Hepatocyte (in vitro differentiated cells): ENCODE data around the gene ZNF107. TPM values are rescaled to one million over a fixed set of nuclear protein-coding genes. Genes with fewer than 3 reads are reported as not detected.
A peak's percentile ranks its signal among the peaks of the same experiment; 100 is the strongest.

Experiments used
- DNase-seq: peaks from one replicate; pipeline ENCODE4 v3.0.0-alpha.2; 2016; ENCODE audit warnings: low spot score
- H2AFZ ChIP-seq: fragments of 200-600 bp; sonication (generic); 2 replicates; pipeline ENCODE4 v1.6.0; 2016; ENCODE audit warnings: antibody characterized with exemption, mild to moderate bottlenecking
- H3K27ac ChIP-seq: fragments of 200-600 bp; sonication (generic); 2 replicates; pipeline ENCODE4 v1.5.1; 2016; ENCODE audit warnings: mild to moderate bottlenecking
- H3K27me3 ChIP-seq: fragments of 200-600 bp; sonication (generic); 2 replicates; pipeline ENCODE4 v1.6.1; 2016
- H3K36me3 ChIP-seq: fragments of 200-600 bp; sonication (generic); replicated peaks from 2 replicates; pipeline ENCODE4 v1.5.1; 2016; ENCODE audit warnings: low read depth; ENCODE audit not compliant: insufficient read depth
- H3K4me1 ChIP-seq: fragments of 200-600 bp; sonication (generic); 2 replicates; pipeline ENCODE4 v1.5.1; 2016; ENCODE audit warnings: mild to moderate bottlenecking, moderate library complexity; ENCODE audit not compliant: insufficient read depth
- H3K4me2 ChIP-seq: fragments of 200-600 bp; sonication (generic); 2 replicates; pipeline ENCODE4 v1.6.0; 2016
- H3K4me3 ChIP-seq: fragments of 200-600 bp; sonication (generic); 2 replicates; pipeline ENCODE4 v1.5.1; 2016; ENCODE audit warnings: mild to moderate bottlenecking
- H3K79me2 ChIP-seq: fragments of 200-600 bp; sonication (generic); 2 replicates; pipeline ENCODE4 v1.6.0; 2017; ENCODE audit warnings: mild to moderate bottlenecking
- H3K9me2 ChIP-seq: fragments of 200-600 bp; sonication (generic); replicated peaks from 2 replicates; pipeline ENCODE4 v1.6.0; 2017; ENCODE audit warnings: mild to moderate bottlenecking; ENCODE audit not compliant: insufficient read depth
- H3K9me3 ChIP-seq: fragments of 200-600 bp; sonication (generic); 2 replicates; pipeline ENCODE4 v1.5.1; 2016; ENCODE audit warnings: low read depth, mild to moderate bottlenecking
- H4K20me1 ChIP-seq: fragments of 200-600 bp; sonication (generic); 2 replicates; pipeline ENCODE4 v1.6.0; 2016; ENCODE audit warnings: mild to moderate bottlenecking; ENCODE audit not compliant: insufficient read depth, poor library complexity, severe bottlenecking
- EZH2 ChIP-seq: fragments of 200-600 bp; sonication (generic); IDR thresholded peaks from 2 replicates; pipeline ENCODE4 v1.6.1; 2016; ENCODE audit warnings: antibody characterized with exemption, mild to moderate bottlenecking, borderline replicate concordance
- EZH2phosphoT487 ChIP-seq: fragments of 200-600 bp; sonication (generic); IDR thresholded peaks from one replicate; pipeline ENCODE4 v1.6.1; 2018; ENCODE audit warnings: antibody characterized with exemption, mild to moderate bottlenecking, low read depth, moderate library complexity; ENCODE audit not compliant: unreplicated experiment, severe bottlenecking
- WGBS: methylation state at CpG from one replicate; pipeline ENCODE4 v1.1.6; 2016; ENCODE audit warnings: low lambda C conversion rate; ENCODE audit errors: missing lambda C conversion rate; 5-methylcytosine and 5-hydroxymethylcytosine counted together
- polyA plus RNA-seq: library from polyadenylated mRNA; unstranded; fragments of >200 nt; fragmentation: Nextera tagmentation; extraction: Ambion mirVana; gene quantifications from 2 replicates; pipeline ENCODE4 v1.2.1, GENCODE V29; 2016
- total RNA-seq: library from RNA; depleted of rRNA; stranded (reverse); fragments of >200 nt; gene quantifications from 2 replicates; pipeline ENCODE4 v1.2.3, GENCODE V29; 2014
- TF ChIP-seq, protein P1 (sequence below): fragments of 200-600 bp; sonication (generic); IDR thresholded peaks from 2 replicates; pipeline ENCODE4 v1.5.1; 2016; ENCODE audit warnings: antibody characterized with exemption, mild to moderate bottlenecking; ENCODE audit not compliant: poor library complexity

The ZNF107 gene
- 1.8 and 2.2 TPM in 2 replicates for total RNA-seq
- 0.63 and 1.2 TPM in 2 replicates for polyA plus RNA-seq

DNA sequence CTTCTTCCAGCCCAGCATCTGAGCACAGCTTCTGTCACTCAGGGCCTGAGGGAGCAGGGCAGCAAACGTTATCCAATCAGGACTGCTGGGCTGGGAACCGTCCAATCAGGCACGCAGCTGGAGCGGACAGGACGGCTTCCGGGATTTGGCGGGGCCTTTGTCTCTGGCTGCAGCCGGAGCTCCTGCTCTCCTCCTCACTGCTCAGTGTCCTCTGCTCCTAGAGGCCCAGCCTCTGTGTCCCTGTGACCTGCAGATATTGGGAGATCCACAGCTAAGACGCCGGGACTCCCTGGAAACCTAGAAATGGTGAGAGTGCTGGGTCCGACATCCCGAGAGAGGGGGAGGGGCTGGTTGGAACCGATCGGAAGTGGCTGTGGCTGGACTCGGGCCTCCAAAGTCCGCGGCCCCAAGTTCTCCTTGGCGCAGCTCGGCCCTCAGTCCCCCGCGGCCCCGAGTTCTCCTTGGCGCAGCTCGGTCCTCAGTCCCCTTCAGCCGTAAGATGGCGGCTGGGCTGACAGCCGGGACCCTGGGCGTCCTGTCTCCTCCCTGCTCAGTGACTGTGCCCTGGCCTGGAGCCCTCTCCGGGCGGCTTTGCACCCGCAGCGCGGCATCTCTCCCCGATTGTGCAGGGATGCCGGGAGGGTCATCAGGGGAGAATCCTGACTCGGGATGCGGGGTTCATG lies at the start of gene ZNF107:
TSS of gene ZNF107 (plus strand) at position 154 of the 683 bp plus-strand sequence. CDS start at position 304, 150 bp downstream.
- Histone ChIP-seq H3K27ac (peak within 1 kb of the TSS; percentile 72), H3K79me2 (peaks cover 8% of the 10 kb centered on the region), H3K9me2 (no peaks in the 10 kb centered on the region), H3K27me3 (no peaks in the 10 kb centered on the region), H3K4me3 (peak within 1 kb of the TSS; percentile 67), H4K20me1 (no peaks in the 10 kb centered on the region), H3K36me3 (no peaks in the 10 kb centered on the region), H3K4me2 (peak within 1 kb of the TSS; percentile 76), H2AFZ (peak within 1 kb of the TSS; percentile 75), H3K9me3 (no peaks in the 10 kb centered on the region), H3K4me1 (no peaks in the 10 kb centered on the region)
- 46% methylated on average over 34 of the region's 37 CpGs for WGBS
- TF ChIP-seq, protein P1, sequence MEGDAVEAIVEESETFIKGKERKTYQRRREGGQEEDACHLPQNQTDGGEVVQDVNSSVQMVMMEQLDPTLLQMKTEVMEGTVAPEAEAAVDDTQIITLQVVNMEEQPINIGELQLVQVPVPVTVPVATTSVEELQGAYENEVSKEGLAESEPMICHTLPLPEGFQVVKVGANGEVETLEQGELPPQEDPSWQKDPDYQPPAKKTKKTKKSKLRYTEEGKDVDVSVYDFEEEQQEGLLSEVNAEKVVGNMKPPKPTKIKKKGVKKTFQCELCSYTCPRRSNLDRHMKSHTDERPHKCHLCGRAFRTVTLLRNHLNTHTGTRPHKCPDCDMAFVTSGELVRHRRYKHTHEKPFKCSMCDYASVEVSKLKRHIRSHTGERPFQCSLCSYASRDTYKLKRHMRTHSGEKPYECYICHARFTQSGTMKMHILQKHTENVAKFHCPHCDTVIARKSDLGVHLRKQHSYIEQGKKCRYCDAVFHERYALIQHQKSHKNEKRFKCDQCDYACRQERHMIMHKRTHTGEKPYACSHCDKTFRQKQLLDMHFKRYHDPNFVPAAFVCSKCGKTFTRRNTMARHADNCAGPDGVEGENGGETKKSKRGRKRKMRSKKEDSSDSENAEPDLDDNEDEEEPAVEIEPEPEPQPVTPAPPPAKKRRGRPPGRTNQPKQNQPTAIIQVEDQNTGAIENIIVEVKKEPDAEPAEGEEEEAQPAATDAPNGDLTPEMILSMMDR, result no peak
- no peak for TF ChIP-seq EZH2
- TF ChIP-seq EZH2phosphoT487, result no peak
- peak; percentile 76 for DNase-seq

DNA sequence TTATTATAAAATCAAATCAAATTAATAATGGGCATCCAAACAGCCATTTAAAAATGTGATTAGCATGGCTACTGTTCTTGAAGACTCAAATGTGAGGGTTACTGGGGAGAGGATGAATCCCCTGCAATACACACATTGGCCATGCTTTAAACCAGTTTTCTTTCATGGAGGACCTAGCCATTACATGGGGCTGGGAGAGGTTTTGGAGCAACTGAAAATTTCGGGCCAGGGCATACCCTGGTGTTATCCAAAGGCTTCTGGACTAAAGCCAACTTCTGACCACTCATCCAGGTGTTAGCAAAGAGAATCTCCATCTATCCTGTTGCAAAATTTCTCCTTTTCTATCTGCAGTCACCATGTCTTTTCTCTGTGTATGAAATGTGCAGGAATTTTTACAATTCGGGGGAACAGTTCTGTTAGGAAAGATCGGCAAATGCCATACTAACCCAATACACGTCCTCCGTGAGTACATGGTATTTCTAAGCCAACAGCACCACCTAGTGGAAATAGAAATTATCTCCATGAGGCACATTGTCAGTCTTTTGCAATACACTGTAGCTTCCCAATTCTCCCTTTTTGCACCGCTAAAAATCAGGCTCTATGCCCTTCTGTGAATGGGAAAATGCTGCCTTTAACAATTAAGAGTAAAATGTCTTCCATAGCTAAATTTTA lies 47.0 kb upstream of the ZNF107 start:
- Histone ChIP-seq H4K20me1 (no peaks in the 10 kb centered on the region), H2AFZ (no peak overlapping the region), H3K27ac (no peak overlapping the region), H3K9me2 (no peaks in the 10 kb centered on the region), H3K4me2 (no peak overlapping the region), H3K36me3 (no peaks in the 10 kb centered on the region), H3K79me2 (no peaks in the 10 kb centered on the region), H3K4me1 (no peaks in the 10 kb centered on the region), H3K9me3 (peaks cover 10% of the 10 kb centered on the region), H3K4me3 (no peak overlapping the region), H3K27me3 (no peaks in the 10 kb centered on the region)
- no peak for DNase-seq
- 46% methylated on average over 6 of the region's 6 CpGs for WGBS
- TF ChIP-seq, protein P1, result no peak
- TF ChIP-seq EZH2, result no peak
- no peak for TF ChIP-seq EZH2phosphoT487

DNA sequence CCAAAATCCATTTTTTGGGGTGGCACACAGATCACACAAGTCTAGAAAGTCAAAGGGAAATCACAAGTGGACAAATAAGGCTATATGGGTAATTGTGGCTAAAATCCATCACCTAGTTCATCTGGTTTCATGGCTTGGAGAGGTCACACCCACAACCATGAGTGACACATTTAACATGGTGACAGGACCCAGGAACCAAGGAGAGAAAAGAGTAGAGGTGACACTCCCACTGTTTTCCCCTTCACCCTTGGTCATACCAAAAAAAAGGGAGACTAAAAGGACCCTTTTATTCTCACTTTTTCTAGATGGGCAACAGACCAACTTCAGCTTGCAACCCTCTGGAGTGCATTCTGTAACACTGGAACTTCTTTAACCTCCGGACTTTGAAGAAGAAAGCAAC lies 46.2 kb upstream of the ZNF107 start:
- peaks cover 10% of the 10 kb centered on the region for H3K9me3 ChIP-seq
- no peak overlapping the region for H2AFZ ChIP-seq
- no peak overlapping the region for H3K4me2 ChIP-seq
- H3K4me3 ChIP-seq, result no peak overlapping the region
- H3K79me2 ChIP-seq, result no peaks in the 10 kb centered on the region
- no peaks in the 10 kb centered on the region for H3K27me3 ChIP-seq
- H4K20me1 ChIP-seq, result no peaks in the 10 kb centered on the region
- 42% methylated on average over 1 of the region's 1 CpG for WGBS
- H3K4me1 ChIP-seq, result no peaks in the 10 kb centered on the region
- no peaks in the 10 kb centered on the region for H3K36me3 ChIP-seq
- TF ChIP-seq EZH2phosphoT487, result no peak
- no peak for TF ChIP-seq EZH2
- TF ChIP-seq, protein P1, result no peak
- no peaks in the 10 kb centered on the region for H3K9me2 ChIP-seq
- no peak for DNase-seq
- H3K27ac ChIP-seq, result no peak overlapping the region
